ENCODE data around the gene TBL1XR1.

GRCh38 chr3:176977331-176977730 lies 220.0 kb downstream of the TBL1XR1 start:
- TF ChIP-seq CTCF (IDR thresholded peaks at IDR 0.05) (no peak), POLR2AphosphoS5 (IDR thresholded peaks at IDR 0.05) (no peak), POLR2A (IDR thresholded peaks at IDR 0.05) (no peak)

Measured in prostate gland (tissue), 2 donors.